SK-N-SH treated with all-trans-retinoic acid at 6 μM for 48 hours (cell line): ENCODE results near the gene MEF2B.
"Not testable (repeated sequence)": the region's sequence is repeated elsewhere in the genome, so short reads cannot be mapped to it uniquely, and the experiment has no call there.

Source experiments
- ATAC-seq: fragments of 200-7000 bp; cut with Tn5 transposase; 3 replicates; pipeline ENCODE4 v1.9.1; 2020; ENCODE audit warnings: mild to moderate bottlenecking, moderate library complexity
- ARNTL ChIP-seq: fragments of 450-650 bp; formaldehyde crosslinking; IDR thresholded peaks from 2 replicates; pipeline ENCODE4 v1.5.0; 2020; ENCODE audit warnings: low read depth, mild to moderate bottlenecking, moderate library complexity, borderline replicate concordance
- CREB5 ChIP-seq: fragments of 250-450 bp; sonication (Bioruptor Pico); IDR thresholded peaks from 2 replicates; pipeline ENCODE4 v1.5.1; 2020; ENCODE audit warnings: low read depth, mild to moderate bottlenecking, moderate library complexity
- CSDC2 ChIP-seq: fragments of 250-450 bp; sonication (Bioruptor Pico); IDR thresholded peaks from 2 replicates; pipeline ENCODE4 v1.5.0; 2020; ENCODE audit warnings: mild to moderate bottlenecking, moderate library complexity
- CSRNP3 ChIP-seq: fragments of 250-450 bp; sonication (Bioruptor Pico); IDR thresholded peaks from 2 replicates; pipeline ENCODE4 v1.5.1; 2021; ENCODE audit warnings: mild to moderate bottlenecking, moderate library complexity
- ESRRG ChIP-seq: fragments of 250-450 bp; sonication (Bioruptor Pico); IDR thresholded peaks from 2 replicates; pipeline ENCODE4 v1.6.1; 2021; ENCODE audit warnings: mild to moderate bottlenecking
- GLIS3 ChIP-seq: fragments of 250-450 bp; sonication (Bioruptor Pico); IDR thresholded peaks from 2 replicates; pipeline ENCODE4 v1.5.0; 2020; ENCODE audit warnings: mild to moderate bottlenecking, moderate library complexity
- ISL1 ChIP-seq: fragments of 250-450 bp; sonication (Bioruptor Pico); IDR thresholded peaks from 2 replicates; pipeline ENCODE4 v2.1.2; 2022; ENCODE audit warnings: mild to moderate bottlenecking, moderate library complexity
- OSR1 ChIP-seq: fragments of 250-450 bp; sonication (Bioruptor Pico); IDR thresholded peaks from 2 replicates; pipeline ENCODE4 v1.8.0; 2022; ENCODE audit warnings: moderate library complexity, mild to moderate bottlenecking, inconsistent platforms
- PATZ1 ChIP-seq: fragments of 250-450 bp; sonication (Bioruptor Pico); IDR thresholded peaks from 2 replicates; pipeline ENCODE4 v1.8.0; 2020; ENCODE audit warnings: mild to moderate bottlenecking, moderate library complexity, borderline replicate concordance
- POU6F1 ChIP-seq: fragments of 250-450 bp; sonication (Bioruptor Pico); IDR thresholded peaks from 2 replicates; pipeline ENCODE4 v1.8.0; 2021; ENCODE audit warnings: low read depth, mild to moderate bottlenecking, moderate library complexity, borderline replicate concordance
- SNAI2 ChIP-seq: fragments of 250-450 bp; sonication (Bioruptor Pico); IDR thresholded peaks from 2 replicates; pipeline ENCODE4 v1.5.0; 2020; ENCODE audit warnings: mild to moderate bottlenecking, moderate library complexity
- TCF4 ChIP-seq: fragments of 250-450 bp; sonication (Bioruptor Pico); IDR thresholded peaks from 2 replicates; pipeline ENCODE4 v1.8.0; 2021; ENCODE audit warnings: mild to moderate bottlenecking, moderate library complexity, borderline replicate concordance
- TOX ChIP-seq: fragments of 250-450 bp; sonication (Bioruptor Pico); IDR thresholded peaks from 2 replicates; pipeline ENCODE4 v1.8.0; 2021; ENCODE audit warnings: mild to moderate bottlenecking, moderate library complexity, borderline replicate concordance
- TSHZ2 ChIP-seq: fragments of 250-450 bp; sonication (Bioruptor Pico); IDR thresholded peaks from 2 replicates; pipeline ENCODE4 v1.5.0; 2020; ENCODE audit warnings: mild to moderate bottlenecking, moderate library complexity
- ZC3H10 ChIP-seq: fragments of 250-450 bp; sonication (Bioruptor Pico); IDR thresholded peaks from 2 replicates; pipeline ENCODE4 v1.5.1; 2021; ENCODE audit warnings: mild to moderate bottlenecking, moderate library complexity
- ZFP3 ChIP-seq: fragments of 250-450 bp; sonication (Bioruptor Pico); IDR thresholded peaks from 2 replicates; pipeline ENCODE4 v1.5.0; 2020; ENCODE audit warnings: mild to moderate bottlenecking, moderate library complexity
- ZNF8 ChIP-seq: fragments of 450-650 bp; formaldehyde crosslinking; IDR thresholded peaks from 2 replicates; pipeline ENCODE4 v1.5.0; 2020; ENCODE audit warnings: mild to moderate bottlenecking, moderate library complexity

Gene MEF2B

GRCh38 chr19:19151418-19151817 lies 18.6 kb downstream of the MEF2B start:
- no peak for ATAC-seq
- TF ChIP-seq GLIS3 (no peak), POU6F1 (CRISPR knock-in tag) (no peak), TOX (CRISPR knock-in tag) (no peak), CREB5 (CRISPR knock-in tag) (no peak), ARNTL (CRISPR knock-in tag) (no peak), OSR1 (CRISPR knock-in tag) (no peak), PATZ1 (CRISPR knock-in tag) (no peak), ESRRG (CRISPR knock-in tag) (no peak), ZFP3 (no peak), ZNF8 (CRISPR knock-in tag) (no peak), ISL1 (CRISPR knock-in tag) (no peak), TSHZ2 (no peak), SNAI2 (CRISPR knock-in tag) (no peak), CSRNP3 (CRISPR knock-in tag) (no peak), ZC3H10 (no peak)

GRCh38 chr19:19149435-19149834 lies 20.6 kb downstream of the MEF2B start:
- TF ChIP-seq ESRRG (CRISPR knock-in tag) (no peak), ZFP3 (peak; percentile 95), POU6F1 (CRISPR knock-in tag) (no peak)
- no peak for ATAC-seq

GRCh38 chr19:19148504-19148903 lies 21.6 kb downstream of the MEF2B start:
- ATAC-seq = not testable (repeated sequence)

GRCh38 chr19:19147344-19147743 lies 22.7 kb downstream of the MEF2B start:
- TF ChIP-seq CREB5 (CRISPR knock-in tag) = no peak
- no peak for TF ChIP-seq TCF4
- TF ChIP-seq ZFP3 = peak; percentile 99
- no peak for TF ChIP-seq CSDC2 (CRISPR knock-in tag)
- ATAC-seq = no peak
